ENCODE results near the gene HOXC9.

DNA sequence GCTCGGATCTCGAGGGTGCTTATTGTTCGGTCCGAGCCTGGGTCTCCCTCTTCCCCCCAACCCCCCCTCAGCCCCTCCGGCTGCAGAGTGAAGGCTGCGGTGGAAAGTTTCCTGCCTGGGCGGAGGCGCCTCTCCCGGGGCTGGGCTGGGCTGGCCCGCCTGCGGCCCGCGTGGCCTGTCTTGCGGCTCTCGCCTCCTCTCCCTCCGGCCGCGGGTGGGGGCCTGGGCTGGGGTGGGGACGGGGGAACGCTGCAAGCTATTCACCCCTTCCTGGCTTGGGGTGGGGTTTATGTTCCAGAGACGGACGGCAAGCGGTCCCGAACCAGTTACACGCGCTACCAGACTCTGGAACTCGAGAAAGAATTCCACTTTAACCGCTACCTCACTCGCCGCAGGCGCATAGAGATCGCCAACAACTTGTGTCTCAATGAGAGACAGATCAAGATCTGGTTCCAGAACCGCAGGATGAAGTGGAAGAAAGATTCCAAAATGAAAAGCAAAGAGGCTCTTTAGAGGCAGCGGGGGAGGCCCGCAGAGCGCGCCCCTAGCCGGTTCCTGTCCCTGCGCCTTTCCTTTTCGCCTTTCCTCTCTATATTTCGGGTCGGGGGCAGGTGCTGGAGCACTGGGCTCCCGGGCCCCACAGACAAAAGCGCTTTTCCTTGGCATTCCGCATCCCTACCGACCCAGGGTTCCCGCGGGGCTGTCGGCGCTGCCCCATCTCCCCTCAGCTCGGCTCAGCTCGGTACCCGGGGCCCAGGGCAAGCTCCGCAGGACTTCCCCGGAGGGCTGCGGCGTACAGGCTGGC, 34.2 kb downstream of the HOXC9 start:
- no peak for TF ChIP-seq POLR2A (IDR thresholded peaks at IDR 0.05; ENCODE audit: low read length)
- TF ChIP-seq GATA1 (IDR thresholded peaks at IDR 0.05; ENCODE audit: low read depth, low read length): no peak
